ENCODE data around the gene TERT. TPM values are rescaled to one million over a fixed set of nuclear protein-coding genes. Genes with fewer than 3 reads are reported as not detected.

The TERT gene
- total and polyA plus RNA-seq, 8 donors = 0.09 to 0.35 (median 0.14) TPM

DNA sequence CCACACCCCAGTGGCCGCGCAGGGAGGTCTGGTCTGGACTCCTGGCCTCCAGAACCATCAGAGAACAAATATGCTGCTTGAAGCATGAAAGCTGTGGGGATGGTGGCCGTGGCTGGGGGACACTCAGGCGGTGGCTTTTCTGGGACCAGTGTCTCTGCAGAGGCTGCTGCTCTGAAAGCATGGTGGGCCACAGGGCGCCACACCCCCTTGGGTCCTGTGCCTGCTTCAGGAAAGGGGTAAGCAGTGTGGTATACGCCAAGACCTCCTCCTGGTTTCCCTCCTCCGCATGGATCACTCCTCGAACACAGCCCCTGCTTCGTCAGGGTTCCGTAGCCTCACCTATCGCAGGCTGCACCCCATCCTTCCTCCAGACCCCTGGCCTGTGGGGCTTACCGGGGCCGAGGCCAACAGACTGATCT, 19.7 kb upstream of the TERT start:
- Histone ChIP-seq H3K4me1 (peaks cover 4 to 20% of the 10 kb centered on the region in 2 donors), H3K9me3 (no peaks in the 10 kb centered on the region), H3K36me3 (peaks cover 0 to 27% of the 10 kb centered on the region in 2 donors), H3K27ac (no peak overlapping the region), H3K27me3 (peaks cover 0 to 13% of the 10 kb centered on the region in 2 donors), H3K4me3 (no peak overlapping the region)
- no peak for ATAC-seq
- TF ChIP-seq, protein P1, sequence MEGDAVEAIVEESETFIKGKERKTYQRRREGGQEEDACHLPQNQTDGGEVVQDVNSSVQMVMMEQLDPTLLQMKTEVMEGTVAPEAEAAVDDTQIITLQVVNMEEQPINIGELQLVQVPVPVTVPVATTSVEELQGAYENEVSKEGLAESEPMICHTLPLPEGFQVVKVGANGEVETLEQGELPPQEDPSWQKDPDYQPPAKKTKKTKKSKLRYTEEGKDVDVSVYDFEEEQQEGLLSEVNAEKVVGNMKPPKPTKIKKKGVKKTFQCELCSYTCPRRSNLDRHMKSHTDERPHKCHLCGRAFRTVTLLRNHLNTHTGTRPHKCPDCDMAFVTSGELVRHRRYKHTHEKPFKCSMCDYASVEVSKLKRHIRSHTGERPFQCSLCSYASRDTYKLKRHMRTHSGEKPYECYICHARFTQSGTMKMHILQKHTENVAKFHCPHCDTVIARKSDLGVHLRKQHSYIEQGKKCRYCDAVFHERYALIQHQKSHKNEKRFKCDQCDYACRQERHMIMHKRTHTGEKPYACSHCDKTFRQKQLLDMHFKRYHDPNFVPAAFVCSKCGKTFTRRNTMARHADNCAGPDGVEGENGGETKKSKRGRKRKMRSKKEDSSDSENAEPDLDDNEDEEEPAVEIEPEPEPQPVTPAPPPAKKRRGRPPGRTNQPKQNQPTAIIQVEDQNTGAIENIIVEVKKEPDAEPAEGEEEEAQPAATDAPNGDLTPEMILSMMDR (IDR thresholded peaks at IDR 0.05) = no peak
- DNase-seq = peak in 1 of 4 donors; percentile 65
- intact Hi-C loops (cut with DNase I) = no loop called here

DNA sequence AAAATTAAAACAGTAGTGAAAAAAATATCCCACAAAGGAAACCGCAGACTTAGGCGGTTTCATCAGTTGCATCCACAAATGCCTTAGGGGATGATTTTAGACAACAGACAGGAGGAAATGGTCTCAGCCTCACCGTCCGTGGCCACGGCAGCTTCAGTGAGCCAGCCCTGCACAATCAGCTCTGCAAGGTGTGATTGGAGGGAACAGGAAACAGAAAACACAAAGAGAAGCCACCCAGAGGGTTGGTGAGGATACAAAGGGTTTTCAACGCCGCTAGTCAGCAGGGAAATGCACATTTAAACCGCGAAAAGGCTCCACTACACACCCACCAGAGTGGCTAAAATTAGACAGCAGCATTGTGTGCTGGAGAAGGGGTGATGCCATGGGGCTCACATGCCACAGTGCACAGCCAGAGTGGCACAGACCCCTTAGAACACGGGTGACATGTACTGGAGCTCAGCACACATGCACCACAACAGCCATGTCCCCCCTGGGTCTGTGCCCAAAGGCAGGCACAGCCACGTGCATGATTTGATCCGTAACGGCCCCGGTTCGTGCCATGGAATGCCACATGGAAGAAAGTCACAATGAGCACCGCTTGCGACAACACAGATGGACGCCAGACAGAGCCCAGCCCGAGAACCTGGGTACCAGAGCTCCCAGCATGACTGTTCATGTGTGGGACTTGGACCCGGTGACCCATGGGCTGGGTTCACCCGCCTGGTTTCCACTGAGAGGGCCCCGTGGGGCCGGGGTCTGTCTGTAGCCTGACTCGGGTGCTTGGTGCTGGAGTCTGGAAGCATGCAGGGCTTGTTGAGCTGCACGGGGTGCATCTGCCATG, 18.3 kb upstream of the TERT start:
- Histone ChIP-seq H3K27ac (no peak overlapping the region), H3K4me3 (no peak overlapping the region), H3K4me1 (peaks cover 4 to 20% of the 10 kb centered on the region in 2 donors), H3K36me3 (peaks cover 0 to 14% of the 10 kb centered on the region in 2 donors), H3K27me3 (peaks cover 0 to 17% of the 10 kb centered on the region in 2 donors), H3K9me3 (no peaks in the 10 kb centered on the region)
- no peak for ATAC-seq
- intact Hi-C loops (cut with DNase I) = no loop called here
- DNase-seq = no peak
- TF ChIP-seq, protein P1 (IDR thresholded peaks at IDR 0.05) = no peak

DNA sequence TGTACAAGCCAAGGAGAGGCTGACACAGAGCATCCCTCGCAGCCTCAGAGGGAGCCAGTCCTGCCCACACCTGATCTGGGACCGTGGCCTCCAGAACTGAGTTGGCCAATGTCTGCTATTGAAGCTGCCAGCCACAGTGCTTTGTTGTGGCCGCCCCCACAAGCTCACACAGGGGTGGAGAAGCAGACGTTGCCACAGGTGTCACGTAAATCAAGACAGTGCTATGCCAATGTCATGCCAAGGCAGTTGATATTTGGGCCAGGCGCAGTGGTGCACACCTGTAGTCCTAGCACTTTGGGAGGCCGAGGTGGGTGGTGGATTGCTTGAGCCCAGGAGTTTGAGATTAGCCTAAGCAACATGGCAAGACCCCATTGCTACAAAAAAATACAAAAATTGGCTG, 17.3 kb upstream of the TERT start:
- intact Hi-C loops (cut with DNase I) = no loop called here
- Histone ChIP-seq H3K4me3 (no peak overlapping the region), H3K4me1 (peaks cover 4 to 20% of the 10 kb centered on the region in 2 donors), H3K27me3 (peaks cover 0 to 17% of the 10 kb centered on the region in 2 donors), H3K36me3 (peaks cover 0 to 4% of the 10 kb centered on the region in 2 donors), H3K27ac (no peak overlapping the region), H3K9me3 (no peaks in the 10 kb centered on the region)
- DNase-seq = no peak
- TF ChIP-seq, protein P1 (IDR thresholded peaks at IDR 0.05) = no peak
- ATAC-seq = no peak

DNA sequence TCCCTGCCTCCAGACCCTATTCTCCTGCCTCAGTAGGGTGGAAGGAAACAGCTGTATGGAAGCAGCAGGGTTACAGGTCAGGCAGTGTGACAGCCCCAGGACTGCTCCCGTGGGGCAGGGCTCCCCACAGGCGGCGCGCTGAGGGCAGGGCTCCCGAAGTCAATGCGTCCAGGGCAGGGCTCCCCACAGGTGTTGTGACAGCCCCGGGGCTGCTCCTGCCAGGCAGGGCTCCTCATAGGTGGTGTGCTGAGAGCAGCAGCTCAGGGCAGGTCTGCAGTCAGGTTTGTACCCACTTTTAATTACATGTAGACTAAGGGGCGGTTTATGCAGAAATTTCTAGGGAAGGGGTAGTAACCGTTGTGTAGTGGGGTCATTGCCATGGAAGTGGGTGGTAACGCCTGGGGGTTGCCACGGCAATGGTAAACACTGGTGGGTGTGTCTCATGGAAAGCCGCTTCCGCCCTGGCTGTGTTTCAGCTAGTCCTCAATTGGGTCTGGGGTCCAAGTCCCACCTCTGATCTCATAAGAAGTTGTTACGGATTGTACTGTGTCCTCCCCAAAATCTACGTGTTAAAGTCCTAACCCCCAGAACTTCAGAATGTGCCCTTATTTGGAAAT, 16.7 kb upstream of the TERT start:
- Histone ChIP-seq H3K27ac (no peak overlapping the region), H3K36me3 (no peaks in the 10 kb centered on the region), H3K4me1 (peaks cover 4 to 20% of the 10 kb centered on the region in 2 donors), H3K4me3 (no peak overlapping the region), H3K9me3 (no peaks in the 10 kb centered on the region), H3K27me3 (peaks cover 0 to 17% of the 10 kb centered on the region in 2 donors)
- TF ChIP-seq, protein P1 (IDR thresholded peaks at IDR 0.05) = no peak
- intact Hi-C loops (cut with DNase I) = no loop called here
- ATAC-seq (no peak), DNase-seq (no peak)

DNA sequence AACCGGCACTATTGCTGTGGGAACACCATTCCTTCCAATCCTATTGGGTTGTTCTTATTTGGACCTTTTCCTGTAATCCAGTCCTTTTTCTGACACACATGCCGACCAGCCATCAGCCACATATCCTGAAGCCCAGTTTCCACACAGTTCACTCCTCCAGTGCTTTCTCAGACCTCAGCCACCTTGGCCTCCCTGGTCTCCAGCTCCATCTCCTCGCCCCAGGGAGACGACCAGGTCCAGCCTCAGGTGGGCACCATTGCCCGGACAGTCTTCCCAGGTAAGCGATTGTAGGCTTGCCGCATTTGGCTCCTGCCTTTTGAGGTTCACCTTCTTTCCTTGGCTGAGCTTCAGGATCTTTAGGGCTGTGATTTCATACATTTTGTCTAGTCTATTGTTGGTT, 15.2 kb upstream of the TERT start:
- H3K9me3 ChIP-seq = no peaks in the 10 kb centered on the region
- ATAC-seq (no peak), DNase-seq (no peak)
- H3K4me3 ChIP-seq = no peak overlapping the region
- intact Hi-C loops (cut with DNase I) = no loop called here
- TF ChIP-seq, protein P1 (IDR thresholded peaks at IDR 0.05) = no peak
- no peak overlapping the region for H3K27ac ChIP-seq
- peaks cover 0 to 17% of the 10 kb centered on the region in 2 donors for H3K27me3 ChIP-seq
- H3K36me3 ChIP-seq = no peaks in the 10 kb centered on the region
- H3K4me1 ChIP-seq = peaks cover 4 to 10% of the 10 kb centered on the region in 2 donors

Data from left lung (tissue), 10 donors.